HEK293 (cell line): ENCODE data around the gene VAV3.

Source experiments
- BCL11A ChIP-seq: fragments of 450-650 bp; formaldehyde crosslinking; IDR thresholded peaks from 2 replicates; pipeline ENCODE4 v1.5.1; 2016; ENCODE audit warnings: low read depth, missing biosample characterization, missing genetic modification characterization
- GFI1B ChIP-seq: fragments of 450-650 bp; formaldehyde crosslinking; IDR thresholded peaks from 2 replicates; pipeline ENCODE4 v1.5.1; 2016; ENCODE audit warnings: missing biosample characterization, missing genetic modification characterization
- GLIS1 ChIP-seq: fragments of 450-650 bp; formaldehyde crosslinking; IDR thresholded peaks from 2 replicates; pipeline ENCODE4 v1.5.1; 2016; ENCODE audit warnings: missing biosample characterization, missing genetic modification characterization
- HIC1 ChIP-seq: fragments of 450-650 bp; formaldehyde crosslinking; IDR thresholded peaks from 2 replicates; pipeline ENCODE4 v1.5.1; 2016; ENCODE audit warnings: missing biosample characterization, missing genetic modification characterization
- IKZF3 ChIP-seq: fragments of 450-650 bp; IDR thresholded peaks from 2 replicates; pipeline ENCODE4 v1.5.0; 2018; ENCODE audit warnings: missing biosample characterization, mild to moderate bottlenecking, missing genetic modification characterization, moderate library complexity
- KLF17 ChIP-seq: fragments of 450-650 bp; formaldehyde crosslinking; IDR thresholded peaks from 2 replicates; pipeline ENCODE4 v1.5.1; 2016; ENCODE audit warnings: missing biosample characterization, missing genetic modification characterization
- KLF9 ChIP-seq: fragments of 450-650 bp; formaldehyde crosslinking; IDR thresholded peaks from 2 replicates; pipeline ENCODE4 v1.5.1; 2016; ENCODE audit warnings: missing biosample characterization, missing genetic modification characterization, low read depth
- PRDM1 ChIP-seq: fragments of 450-650 bp; formaldehyde crosslinking; IDR thresholded peaks from 2 replicates; pipeline ENCODE4; 2016; ENCODE audit warnings: missing biosample characterization, missing genetic modification characterization
- PRDM6 ChIP-seq: fragments of 450-650 bp; formaldehyde crosslinking; IDR thresholded peaks from 2 replicates; pipeline ENCODE4 v1.5.1; 2017; ENCODE audit warnings: missing biosample characterization, missing genetic modification characterization
- SP7 ChIP-seq: fragments of 450-650 bp; formaldehyde crosslinking; IDR thresholded peaks from 2 replicates; pipeline ENCODE4 v1.5.1; 2016; ENCODE audit warnings: missing biosample characterization, missing genetic modification characterization
- ZBTB20 ChIP-seq: fragments of 450-650 bp; formaldehyde crosslinking; IDR thresholded peaks from 2 replicates; pipeline ENCODE4 v1.5.1; 2016; ENCODE audit warnings: missing biosample characterization, missing genetic modification characterization
- ZBTB44 ChIP-seq: fragments of 450-650 bp; IDR thresholded peaks from 2 replicates; pipeline ENCODE4 v1.5.1; 2018; ENCODE audit warnings: missing biosample characterization, mild to moderate bottlenecking, missing genetic modification characterization
- ZNF121 ChIP-seq: fragments of 450-650 bp; formaldehyde crosslinking; IDR thresholded peaks from 2 replicates; pipeline ENCODE4 v1.5.1; 2016; ENCODE audit warnings: missing biosample characterization, missing genetic modification characterization
- ZNF239 ChIP-seq: fragments of 450-650 bp; formaldehyde crosslinking; IDR thresholded peaks from 2 replicates; pipeline ENCODE4 v1.5.1; 2016; ENCODE audit warnings: missing biosample characterization, missing genetic modification characterization
- ZNF335 ChIP-seq: fragments of 450-650 bp; formaldehyde crosslinking; conservative IDR thresholded peaks from 2 replicates; pipeline ENCODE4 v1.5.1; 2016; ENCODE audit warnings: missing biosample characterization, missing genetic modification characterization
- ZNF341 ChIP-seq: fragments of 450-650 bp; formaldehyde crosslinking; IDR thresholded peaks from 2 replicates; pipeline ENCODE4; 2016; ENCODE audit warnings: low read depth, missing biosample characterization, missing genetic modification characterization
- ZNF366 ChIP-seq: fragments of 450-650 bp; formaldehyde crosslinking; conservative IDR thresholded peaks from 2 replicates; pipeline ENCODE4 v1.5.1; 2016; ENCODE audit warnings: missing biosample characterization, missing genetic modification characterization
- ZNF394 ChIP-seq: fragments of 450-650 bp; formaldehyde crosslinking; IDR thresholded peaks from 2 replicates; pipeline ENCODE4 v1.5.1; 2016; ENCODE audit warnings: missing biosample characterization, missing genetic modification characterization, mild to moderate bottlenecking, moderate library complexity, borderline replicate concordance
- ZNF626 ChIP-seq: fragments of 450-650 bp; sonication (Bioruptor Pico); formaldehyde crosslinking; IDR thresholded peaks from 2 replicates; pipeline ENCODE4 v1.5.1; 2018; ENCODE audit warnings: missing biosample characterization, missing genetic modification characterization, inconsistent platforms
- ZNF692 ChIP-seq: fragments of 450-650 bp; formaldehyde crosslinking; IDR thresholded peaks from 2 replicates; pipeline ENCODE4 v1.5.1; 2016; ENCODE audit warnings: missing biosample characterization, missing genetic modification characterization
- ZXDB ChIP-seq: fragments of 450-650 bp; formaldehyde crosslinking; IDR thresholded peaks from 2 replicates; pipeline ENCODE4 v1.5.1; 2016; ENCODE audit warnings: missing biosample characterization, missing genetic modification characterization

Gene VAV3

GRCh38 chr1:107936498-107937481, 28.2 kb downstream of the VAV3 start (continued):
- peak; percentile 67 for TF ChIP-seq PRDM6 (tag by site-specific recombination)
- peak; percentile 59 for TF ChIP-seq GLIS1
- peak; percentile 45; the same call in 1 of the 2 replicates for TF ChIP-seq GFI1B (tag by site-specific recombination)
- TF ChIP-seq KLF17 (tag by site-specific recombination), result peak; percentile 77
- 0 out of 2 replicates have a peak, but pooled peaks have one; percentile 37 for TF ChIP-seq HIC1 (tag by site-specific recombination)
- TF ChIP-seq ZBTB44 (tag by site-specific recombination), result peak; percentile 81
- TF ChIP-seq ZNF121 (tag by site-specific recombination), result no peak
- 0 out of 2 replicates have a peak, but pooled peaks have one; percentile 12 for TF ChIP-seq KLF9
- peak; percentile 77; the same call in 1 of the 2 replicates for TF ChIP-seq BCL11A (tag by site-specific recombination)
- TF ChIP-seq ZNF335 (tag by site-specific recombination), result peak; percentile 75
- peak; percentile 78 for TF ChIP-seq IKZF3 (tag by site-specific recombination)
- TF ChIP-seq PRDM1 (tag by site-specific recombination), result peak; percentile 79
- TF ChIP-seq ZBTB20 (tag by site-specific recombination), result peak; percentile 27; the same call in 1 of the 2 replicates
- TF ChIP-seq ZNF626 (tag by site-specific recombination), result no peak
- no peak for TF ChIP-seq ZNF239 (tag by site-specific recombination)
- peak; percentile 60; the same call in 1 of the 2 replicates for TF ChIP-seq ZNF692 (tag by site-specific recombination)
- TF ChIP-seq ZNF394 (tag by site-specific recombination), result peak; percentile 76; the same call in 1 of the 2 replicates
- TF ChIP-seq ZNF366, result peak; percentile 76
- TF ChIP-seq ZXDB (tag by site-specific recombination), result peak; percentile 50; the same call in 1 of the 2 replicates
- peak; percentile 83 for TF ChIP-seq SP7 (tag by site-specific recombination)
- TF ChIP-seq ZNF341, result no peak
